HL-60/S4 treated with phorbol 12-myristate 13-acetate at 8.2 ng/mL for 4 days and 3 days (cell line): ENCODE measurements around the gene SQSTM1.

Source experiments
- in situ Hi-C: fragments of 300-500 bp; cut with MboI; formaldehyde crosslinking; loops from 2 replicates; pipeline ENCODE4 v1.15.0; 2022; ENCODE audit warnings: low sequenced_read_pairs

Gene SQSTM1

DNA sequence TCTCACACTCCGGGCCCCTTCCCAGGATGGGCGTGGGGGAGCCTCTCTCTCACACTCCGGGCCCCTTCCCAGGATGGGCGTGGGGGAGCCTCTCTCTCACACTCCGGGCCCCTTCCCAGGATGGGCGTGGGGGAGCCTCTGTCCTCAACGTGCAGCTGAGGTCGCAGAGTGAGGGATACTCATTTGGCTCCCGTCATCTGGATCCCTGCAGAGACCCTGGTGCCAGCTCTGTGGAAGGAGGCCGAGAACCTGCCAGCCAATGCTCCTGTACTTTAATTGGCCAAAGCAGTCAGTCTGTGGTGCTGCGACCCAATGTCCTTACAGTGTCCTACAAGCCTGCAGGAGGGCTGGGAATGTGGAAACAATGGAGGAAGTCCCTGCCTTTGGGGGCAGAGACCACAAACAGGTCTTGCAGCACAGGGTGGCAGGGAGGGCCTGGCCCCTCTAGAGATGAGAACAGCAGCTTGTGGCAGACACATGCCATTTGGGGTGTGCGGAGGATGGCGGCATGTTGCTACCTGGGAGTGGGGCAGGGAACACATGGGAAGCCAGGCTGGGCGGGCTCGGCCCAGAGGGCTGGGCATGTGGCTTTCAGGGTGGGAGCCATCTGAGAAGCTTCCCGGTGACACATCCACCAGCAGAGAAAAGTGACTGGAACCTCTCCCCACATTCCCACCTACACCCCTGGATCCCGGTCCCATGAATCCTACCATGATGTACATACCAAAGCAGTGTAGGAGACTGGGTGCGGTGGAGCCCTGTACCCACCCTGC is 51.5 kb downstream of the SQSTM1 start:
- in situ Hi-C loops, result no loop called here

- in situ Hi-C loops, result no loop called here
Observed at GRCh38 chr5:179872828-179873575, 52.3 kb downstream of the SQSTM1 start.

- in situ Hi-C loops, result no loop called here
Observed at GRCh38 chr5:179873588-179874110, 52.9 kb downstream of the SQSTM1 start.

GRCh38 chr5:179874136-179874535 is 53.4 kb downstream of the SQSTM1 start:
- in situ Hi-C loops, result no loop called here

DNA sequence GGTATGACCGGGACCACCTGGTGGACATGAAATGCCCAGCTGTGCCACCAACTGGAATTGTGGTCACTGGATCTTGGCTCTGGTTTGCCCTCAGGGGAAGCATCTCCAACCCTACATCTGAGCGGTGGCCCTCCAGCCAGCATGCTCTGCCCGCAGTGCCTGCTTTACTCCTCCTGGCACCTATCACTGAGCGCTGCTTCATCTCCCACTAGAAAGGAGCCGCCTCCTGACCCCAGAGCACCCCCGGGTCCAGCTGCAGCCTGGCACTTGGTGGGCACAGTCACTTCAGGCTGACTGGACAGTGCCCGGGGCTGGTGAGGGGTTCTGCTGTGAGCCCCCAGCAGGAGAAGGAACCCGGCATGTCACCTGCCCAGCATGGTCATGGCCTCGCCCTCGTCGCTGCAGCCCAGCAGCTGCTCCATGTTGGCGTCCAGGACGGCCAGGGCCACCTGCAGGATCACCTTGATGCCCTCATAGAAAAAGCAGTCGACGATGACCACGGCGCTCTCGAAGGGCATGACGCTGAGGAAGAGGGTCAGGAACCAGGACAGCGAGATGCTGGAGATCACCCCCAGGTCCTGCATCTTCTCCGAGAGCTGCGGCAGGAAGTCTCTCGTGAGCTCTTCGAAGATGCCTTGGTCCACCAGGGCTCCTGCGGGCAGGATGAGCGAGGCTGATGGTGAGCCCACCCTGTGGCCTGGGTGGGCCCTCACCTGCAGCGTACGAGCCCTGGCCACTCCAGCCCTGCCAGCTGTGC is 54.0 kb downstream of the SQSTM1 start:
- in situ Hi-C loops, result no loop called here

DNA sequence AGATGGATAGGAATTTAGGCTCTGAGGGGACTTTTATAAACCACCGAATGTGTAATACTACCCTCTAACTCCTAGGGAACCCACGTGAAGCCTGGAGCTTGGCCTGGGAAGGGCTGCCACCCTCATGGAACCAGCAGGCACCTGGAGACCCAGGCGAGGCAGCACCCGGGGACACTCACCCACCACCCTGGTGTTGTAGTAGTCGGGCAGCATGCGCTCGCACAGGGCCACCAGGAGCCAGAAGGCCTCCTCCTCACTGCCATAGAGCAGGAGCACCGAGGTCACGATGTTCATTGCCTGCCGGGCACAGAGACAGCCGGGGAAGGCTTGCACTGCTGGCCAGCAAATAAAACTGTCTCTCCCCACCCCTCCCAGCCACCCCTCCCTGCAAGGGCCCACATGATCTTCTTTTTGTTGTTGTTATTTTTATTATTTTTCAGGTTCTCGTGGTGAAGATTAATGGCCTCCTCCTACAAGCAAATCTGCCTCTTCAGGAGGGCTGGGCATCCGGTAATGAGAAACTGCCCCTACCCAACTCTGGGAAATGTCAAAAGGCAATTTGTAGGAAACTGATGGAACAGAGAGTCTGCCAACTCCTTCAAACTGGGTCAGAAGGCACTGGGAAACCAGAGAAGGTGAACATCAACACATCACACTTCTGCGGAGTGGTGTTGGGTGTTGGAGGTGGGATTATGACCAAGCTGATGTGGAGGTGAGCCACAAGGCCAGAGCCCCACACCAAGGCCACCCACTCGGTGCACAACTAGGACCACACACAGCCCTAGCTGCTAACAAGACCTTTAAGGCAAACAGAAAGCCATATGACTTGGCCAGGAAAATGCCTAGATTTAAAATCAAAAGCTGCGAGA is 55.3 kb downstream of the SQSTM1 start:
- in situ Hi-C loops, result no loop called here

DNA sequence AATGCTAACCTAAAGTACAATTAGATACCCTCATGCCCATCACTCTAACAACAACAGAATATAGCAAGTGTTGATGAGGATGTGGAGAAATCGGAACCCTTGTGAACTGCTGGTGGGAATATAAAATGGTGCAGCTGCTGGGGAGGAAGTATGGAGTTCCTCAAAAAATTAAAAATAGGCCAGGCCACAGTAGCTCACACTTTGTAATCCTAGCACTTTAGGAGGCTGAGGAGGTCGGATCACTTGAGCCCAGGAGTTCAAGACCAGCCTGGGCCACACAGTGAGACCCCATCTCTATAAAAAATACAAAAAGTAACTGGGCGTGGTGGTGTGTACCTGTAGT is 55.9 kb downstream of the SQSTM1 start:
- in situ Hi-C loops, result no loop called here

DNA sequence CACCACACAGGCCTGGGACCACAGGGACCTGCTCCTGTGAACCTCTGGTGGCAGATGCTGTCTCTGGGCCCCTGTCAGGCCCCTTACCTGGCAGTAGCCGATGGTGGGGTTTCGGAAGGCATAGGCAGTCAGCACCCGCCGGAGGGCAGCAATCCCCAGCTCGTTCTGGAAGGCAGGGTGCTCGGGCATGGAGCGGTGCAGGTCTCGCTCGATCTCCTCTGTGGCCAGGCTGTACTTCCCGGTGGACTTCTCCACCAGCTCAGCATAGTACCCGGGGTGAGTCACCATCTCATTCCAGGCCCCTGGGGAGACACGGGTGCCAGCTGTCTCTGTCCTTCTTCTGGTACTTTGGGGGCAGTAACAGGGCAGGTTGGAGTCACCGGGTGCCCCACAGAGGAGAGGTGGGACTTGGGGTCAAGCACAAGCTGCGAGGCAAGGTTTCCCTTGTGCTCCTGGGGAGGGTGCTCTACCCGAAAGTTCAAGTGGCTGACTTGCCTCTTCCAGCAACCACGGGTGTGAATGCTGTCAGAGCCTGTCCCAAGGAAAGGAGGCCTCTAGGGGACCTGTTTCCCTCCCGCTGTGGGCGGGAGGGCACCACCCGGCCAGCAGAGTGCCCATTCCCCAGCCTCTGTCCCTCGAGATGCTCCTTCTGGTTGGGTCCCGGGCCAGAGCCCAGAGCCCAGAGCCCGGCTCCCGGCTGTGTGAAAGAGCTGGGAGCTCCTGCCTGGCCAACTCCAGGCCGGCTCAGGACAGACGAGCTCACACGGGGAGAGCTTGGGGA is 57.7 kb downstream of the SQSTM1 start:
- in situ Hi-C loops, result no loop called here

- in situ Hi-C loops, result no loop called here
Observed at GRCh38 chr5:179879003-179879689, 58.4 kb downstream of the SQSTM1 start.

- in situ Hi-C loops, result no loop called here
Observed at GRCh38 chr5:179879690-179880010, 58.9 kb downstream of the SQSTM1 start.

DNA sequence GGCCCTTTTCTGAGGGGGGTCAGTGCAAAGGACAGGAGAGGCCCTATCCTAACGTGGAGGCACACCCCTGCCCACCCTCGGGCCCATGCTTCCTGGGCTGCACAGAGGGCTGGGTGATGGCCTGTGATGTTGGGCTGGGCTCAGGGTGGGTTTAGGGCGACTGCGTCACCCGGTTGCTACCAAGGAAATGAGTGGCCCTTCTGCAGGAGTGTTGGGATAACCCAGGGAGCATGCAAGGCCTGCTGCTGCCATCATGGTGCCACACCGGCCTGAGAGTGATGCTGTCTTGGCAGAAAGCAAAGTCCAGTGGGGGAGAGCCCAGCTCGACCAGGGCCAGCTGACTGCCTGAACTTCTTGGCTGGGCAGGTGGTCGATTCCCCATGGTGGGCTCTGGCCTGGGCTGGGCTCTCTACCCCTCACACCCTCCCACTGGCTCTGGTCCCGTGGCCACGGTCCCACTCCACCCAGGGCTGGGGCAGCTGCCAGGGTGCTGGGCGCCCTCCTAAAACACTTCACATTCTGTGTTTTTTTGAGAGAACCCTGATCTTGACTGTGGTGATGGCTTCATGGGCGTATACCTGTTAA is 59.5 kb downstream of the SQSTM1 start:
- in situ Hi-C loops, result no loop called here

DNA sequence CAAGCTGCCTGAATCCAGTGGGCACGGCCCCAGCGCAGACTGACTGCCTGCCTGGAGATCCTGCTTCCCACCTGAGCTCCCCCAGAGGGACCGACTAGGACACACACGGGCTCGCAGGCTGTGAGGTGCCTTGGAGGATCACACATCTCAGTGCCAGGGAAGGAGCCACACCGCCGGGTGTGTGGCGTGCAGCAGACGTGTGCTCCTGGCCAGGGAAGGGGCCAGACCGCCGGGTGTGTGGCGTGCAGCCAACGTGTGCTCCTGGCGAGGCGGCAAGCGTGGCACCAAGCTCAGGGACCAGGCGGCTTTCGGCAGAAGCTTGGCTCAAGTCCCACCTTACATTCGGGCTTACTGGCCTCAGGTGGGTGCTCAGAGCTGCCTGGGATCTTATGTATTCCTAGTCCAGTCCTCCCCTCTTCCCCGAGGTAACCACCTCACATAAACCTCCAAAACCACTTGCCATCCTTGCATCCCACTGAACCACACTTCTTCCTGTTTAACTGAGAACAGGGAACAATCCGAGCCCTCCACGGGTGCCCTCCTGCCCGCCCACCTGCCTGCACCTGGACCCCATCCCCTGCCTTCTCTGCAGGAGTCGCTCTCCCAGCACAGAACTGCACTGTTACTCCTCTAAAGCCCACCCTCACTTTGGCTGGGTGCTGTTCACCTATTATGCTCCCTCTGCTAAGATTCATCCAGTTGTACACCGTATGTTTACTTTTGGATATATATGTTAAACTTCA is 60.3 kb downstream of the SQSTM1 start:
- in situ Hi-C loops, result no loop called here

DNA sequence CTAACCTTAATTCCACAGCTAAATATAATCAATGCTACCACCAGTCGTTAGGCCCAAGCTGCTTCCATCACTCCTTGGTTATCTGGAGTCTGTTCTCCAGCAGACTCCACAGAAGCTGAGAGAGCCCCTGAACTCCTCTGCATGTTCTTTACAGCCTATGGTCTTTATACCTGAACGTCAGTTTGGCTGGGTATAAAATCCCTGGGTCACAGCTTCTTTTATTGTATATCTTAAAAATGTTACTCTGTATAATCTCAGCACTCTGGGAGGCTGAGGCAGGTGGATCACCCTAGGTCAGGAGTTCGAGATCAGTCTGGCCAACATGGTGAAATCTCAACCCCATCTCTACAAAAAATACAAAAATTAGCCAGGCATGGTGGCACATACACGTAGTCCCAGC is 61.6 kb downstream of the SQSTM1 start:
- in situ Hi-C loops, result no loop called here

GRCh38 chr5:179883163-179883562 is 62.5 kb downstream of the SQSTM1 start:
- in situ Hi-C loops, result no loop called here

DNA sequence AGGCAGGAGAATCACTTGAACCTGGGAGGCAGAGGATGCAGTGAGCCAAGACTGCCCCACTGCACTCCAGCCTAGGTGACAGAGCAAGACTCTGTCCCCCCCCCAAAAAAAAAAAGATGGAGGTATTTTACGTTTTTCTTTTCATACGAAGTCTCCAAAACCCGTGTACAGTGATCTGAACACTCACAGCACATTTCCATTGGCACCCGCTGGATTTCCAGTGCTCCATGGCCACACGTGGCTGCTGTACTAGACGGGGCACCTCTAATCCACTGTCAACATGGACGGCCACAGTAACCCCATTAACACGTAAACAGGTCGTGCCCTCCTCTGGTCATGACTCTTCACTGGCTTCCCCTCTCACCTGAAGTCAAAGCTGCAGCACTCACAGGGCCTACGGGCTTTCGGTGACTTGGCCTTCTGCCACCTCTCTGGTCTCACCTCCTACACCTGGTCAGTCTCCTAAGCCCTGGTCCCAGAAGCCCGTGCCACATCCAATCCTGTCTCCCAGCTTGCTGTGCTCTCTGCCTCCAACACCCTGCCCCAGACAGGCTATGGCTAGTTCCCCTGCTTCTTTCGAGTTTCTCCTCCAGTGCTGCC is 64.9 kb downstream of the SQSTM1 start:
- in situ Hi-C loops, result no loop called here

DNA sequence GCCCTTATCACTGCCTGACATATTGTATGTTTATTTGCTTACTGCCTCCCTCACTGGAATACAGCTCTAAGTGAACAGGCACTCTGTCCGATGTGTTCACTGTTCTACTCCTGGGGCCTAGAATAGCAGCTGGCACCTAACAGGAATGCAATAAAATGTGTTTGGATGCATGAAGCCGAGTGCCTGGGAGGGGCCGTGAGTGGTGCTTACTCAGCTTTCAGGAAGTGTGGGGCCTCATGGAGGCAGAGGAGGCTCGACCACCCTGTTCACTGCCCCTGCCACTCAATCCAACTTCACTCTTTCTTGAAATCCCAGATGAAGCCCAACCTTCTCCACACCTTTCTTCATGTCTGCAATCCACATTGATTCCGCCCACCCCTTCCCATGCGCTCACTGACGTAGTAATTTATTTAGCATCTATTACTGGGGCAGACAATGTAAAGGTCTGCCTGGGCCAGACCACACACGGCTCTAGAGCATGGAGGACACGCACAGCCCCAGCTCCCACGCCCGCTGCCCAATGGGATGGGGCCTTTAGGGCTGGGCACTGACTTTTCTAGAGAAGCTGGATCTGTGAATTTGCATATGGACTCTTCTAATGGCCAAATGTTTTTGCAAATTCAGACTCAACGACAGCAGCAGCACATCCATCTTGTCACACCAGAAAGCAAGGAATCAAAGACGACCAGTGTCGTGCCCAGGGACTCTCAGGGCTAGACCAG is 65.6 kb downstream of the SQSTM1 start:
- in situ Hi-C loops, result no loop called here

- in situ Hi-C loops, result no loop called here
Observed at GRCh38 chr5:179887095-179887494, 66.4 kb downstream of the SQSTM1 start.
